GM12878 (cell line): Measurements from ENCODE around the gene SCIMP.

Source experiments
- CREB1 ChIP-seq: IDR thresholded peaks from 2 replicates; pipeline ENCODE4 v1.6.1; 2012; ENCODE audit warnings: low read depth, mild to moderate bottlenecking, inconsistent platforms
- TF ChIP-seq, protein P1 (sequence below): IDR thresholded peaks from 2 replicates; pipeline ENCODE4 v1.6.1; 2012; ENCODE audit warnings: low read depth, low read length, improper control_type of control experiment

DNA sequence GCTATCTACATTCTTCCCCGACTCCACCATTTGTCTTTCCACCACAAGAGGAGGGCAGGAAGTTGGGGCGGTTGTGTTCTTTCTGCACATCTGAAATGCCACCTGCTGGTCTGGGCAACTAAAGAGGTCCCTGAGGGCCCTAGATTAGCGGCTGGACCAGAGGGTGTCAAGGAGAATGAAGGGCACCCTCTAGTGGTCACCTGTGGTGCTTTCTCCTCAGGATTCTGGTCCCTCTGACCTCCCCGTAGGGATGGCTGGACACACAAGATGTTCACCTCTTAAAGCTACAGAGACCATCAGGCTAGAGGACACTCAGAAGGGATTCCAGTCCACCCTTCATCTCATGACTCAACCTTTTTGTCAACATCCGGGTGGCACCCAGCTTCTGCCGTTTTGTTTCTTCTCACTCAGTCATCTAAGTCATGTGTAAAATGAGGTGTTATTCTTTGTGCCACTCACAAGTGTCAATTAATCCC lies 2.9 kb upstream of the SCIMP start:
- TF ChIP-seq CREB1 = peak; percentile 30; the same call in 1 of the 2 replicates
- TF ChIP-seq, protein P1, sequence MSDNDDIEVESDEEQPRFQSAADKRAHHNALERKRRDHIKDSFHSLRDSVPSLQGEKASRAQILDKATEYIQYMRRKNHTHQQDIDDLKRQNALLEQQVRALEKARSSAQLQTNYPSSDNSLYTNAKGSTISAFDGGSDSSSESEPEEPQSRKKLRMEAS = no peak; the same call in 1 of the 2 replicates
